Spleen (tissue), 11 donors: ENCODE results near the gene MOK. TPM values are rescaled to one million over a fixed set of nuclear protein-coding genes. Genes with fewer than 3 reads are reported as not detected.

Experiments
- DNase-seq: peaks from one replicate; pipeline ENCODE4 v3.0.0-alpha.2; 2020
- H3K27ac ChIP-seq, 8 donors: fragments of 200-600 bp; sonication (generic) in 7 of 8; 1 replicate in 4 of 8; 2 replicates in 4 of 8; pipeline versions ENCODE4 v1.5.0 to v1.8.0; 2016 to 2021; ENCODE audit warnings: inconsistent platforms in 4 of 8, mild to moderate bottlenecking in 4 of 8, moderate library complexity in 1 of 8
- H3K27me3 ChIP-seq, 7 donors: fragments of 200-600 bp; sonication (generic) in 6 of 7; replicated peaks in 1 of 7; 1 replicate in 4 of 7; 2 replicates in 3 of 7; pipeline versions ENCODE4 v1.5.0 to v1.8.0; 2016 to 2021; ENCODE audit warnings: inconsistent platforms in 3 of 7, mild to moderate bottlenecking in 1 of 7
- H3K36me3 ChIP-seq, 6 donors: fragments of 200-600 bp; sonication (generic) in 5 of 6; 1 replicate in 4 of 6; 2 replicates in 2 of 6; pipeline versions ENCODE4 v1.5.0 to v1.8.0; 2016 to 2021; ENCODE audit warnings: inconsistent platforms in 2 of 6
- H3K4me1 ChIP-seq, 6 donors: fragments of 200-600 bp; sonication (generic) in 5 of 6; 1 replicate in 3 of 6; 2 replicates in 3 of 6; pipeline versions ENCODE4 v1.5.0 to v1.8.0; 2016 to 2021; ENCODE audit warnings: inconsistent platforms in 3 of 6
- H3K4me3 ChIP-seq, 8 donors: fragments of 200-600 bp; sonication (generic) in 7 of 8; 1 replicate in 4 of 8; 2 replicates in 4 of 8; pipeline versions ENCODE4 v1.5.0 to v1.8.0; 2016 to 2021; ENCODE audit warnings: inconsistent platforms in 4 of 8, mild to moderate bottlenecking in 4 of 8, moderate library complexity in 2 of 8
- H3K9me3 ChIP-seq, 8 donors: fragments of 200-600 bp; sonication (generic) in 7 of 8; 1 replicate in 4 of 8; 2 replicates in 4 of 8; pipeline versions ENCODE4 v1.5.0 to v1.8.0; 2016 to 2021; ENCODE audit warnings: inconsistent platforms in 4 of 8
- POLR2A ChIP-seq, 3 donors: fragments of 450-650 bp; IDR thresholded peaks; one replicate each; pipeline ENCODE4 v1.5.1; 2017; ENCODE audit warnings: antibody characterized with exemption in 3 of 3, mild to moderate bottlenecking in 1 of 3
- POLR2AphosphoS5 ChIP-seq, 3 donors: sonication (generic); formaldehyde crosslinking; IDR thresholded peaks; one replicate each; pipeline ENCODE4 v1.5.1; 2017; ENCODE audit warnings: antibody characterized with exemption in 3 of 3
- WGBS, 5 donors: extraction: QIAGEN DNeasy Blood & Tissue Kit in 3 of 5; methylation state at CpG; one replicate each; pipeline versions ENCODE4 v1.1.5 to v1.1.7; 2013 to 2018; 5-methylcytosine and 5-hydroxymethylcytosine counted together
- intact Hi-C: fragments of 100-400 bp; cut with DNase I; formaldehyde crosslinking; loops from one replicate; pipeline ENCODE4 v1.15.0; 2023; ENCODE audit warnings: low total_unique reads
- polyA plus RNA-seq, 3 donors: library from polyadenylated mRNA; stranded (reverse); fragments of 200-250 nt; gene quantifications; one replicate each; pipeline ENCODE4 v1.2.1, GENCODE V29; 2013
- total RNA-seq, 7 donors: library from RNA; depleted of rRNA in 3 of 7; stranded (reverse); fragments of >200 nt in 3 of 7; fragmentation: NEBNext Ultra II Directional in 4 of 7; extraction: Animal tissue kit (Norgen Biotek cat#: 25700) in 4 of 7; gene quantifications; one replicate each; pipeline versions ENCODE4 v1.1.0 to v1.2.1, GENCODE V29; 2016 to 2021
- TF ChIP-seq, protein P1 (sequence below), 11 experiments: fragments of 200-600 bp in 7 of 11; fragments of 450-650 bp in 4 of 11; sonication (generic) in 4 of 11; IDR thresholded peaks in 8 of 11; conservative IDR thresholded peaks in 3 of 11; 1 replicate in 7 of 11; 2 replicates in 4 of 11; pipeline versions ENCODE4 v1.4.0 to v1.8.0; 2016 to 2021; ENCODE audit warnings: antibody characterized with exemption in 11 of 11, inconsistent platforms in 4 of 11, mild to moderate bottlenecking in 1 of 11
- donor health status: healthy with polysubstance abuse.
- donor health status: DM: no; HTN: no; CAD: no; lungs with moderate emphysema.
- donor health status: DM: no; HTN: no; CAD: no.
- donor health status: Bipolar disorder and iron deficiency.
- donor health status: healthy.
- donor health status: DM: no; HTN: no; CAD: no.
- donor health status: DM: yes; HTN: yes; CAD: no.

The MOK gene
- total and polyA plus RNA-seq, 10 donors, result 4.1 to 12.2 (median 9.9) TPM

DNA sequence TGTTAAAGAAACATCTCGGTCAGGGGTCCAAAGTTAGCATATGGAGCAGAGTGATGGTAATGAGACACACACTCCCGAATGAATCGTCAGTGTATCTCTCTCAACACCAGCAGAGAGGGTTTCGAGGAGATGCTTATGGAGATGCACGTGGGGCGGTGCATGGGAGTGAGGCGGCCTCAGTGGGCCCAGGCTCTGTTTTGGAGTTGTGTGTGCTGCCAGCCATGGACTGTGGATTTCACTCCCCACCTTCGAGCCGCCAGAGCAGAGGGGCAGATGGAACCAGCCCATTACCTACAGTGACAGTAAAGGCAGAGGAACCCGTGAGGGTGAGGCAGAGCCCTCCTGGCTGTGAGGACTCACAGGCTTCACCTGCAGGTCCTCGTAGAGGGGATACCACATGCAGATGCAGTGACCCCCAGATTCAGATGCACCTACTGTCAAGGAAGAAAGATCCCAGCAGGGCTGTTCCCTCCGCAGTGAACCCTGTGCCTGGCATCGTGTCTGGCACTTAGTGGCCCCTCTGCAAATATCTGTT lies 97.1 kb downstream of the MOK start:
- no peak overlapping the region for H3K27ac ChIP-seq
- peaks cover 0 to 24% (median 8%) of the 10 kb centered on the region in 6 donors for H3K4me1 ChIP-seq
- TF ChIP-seq, protein P1, sequence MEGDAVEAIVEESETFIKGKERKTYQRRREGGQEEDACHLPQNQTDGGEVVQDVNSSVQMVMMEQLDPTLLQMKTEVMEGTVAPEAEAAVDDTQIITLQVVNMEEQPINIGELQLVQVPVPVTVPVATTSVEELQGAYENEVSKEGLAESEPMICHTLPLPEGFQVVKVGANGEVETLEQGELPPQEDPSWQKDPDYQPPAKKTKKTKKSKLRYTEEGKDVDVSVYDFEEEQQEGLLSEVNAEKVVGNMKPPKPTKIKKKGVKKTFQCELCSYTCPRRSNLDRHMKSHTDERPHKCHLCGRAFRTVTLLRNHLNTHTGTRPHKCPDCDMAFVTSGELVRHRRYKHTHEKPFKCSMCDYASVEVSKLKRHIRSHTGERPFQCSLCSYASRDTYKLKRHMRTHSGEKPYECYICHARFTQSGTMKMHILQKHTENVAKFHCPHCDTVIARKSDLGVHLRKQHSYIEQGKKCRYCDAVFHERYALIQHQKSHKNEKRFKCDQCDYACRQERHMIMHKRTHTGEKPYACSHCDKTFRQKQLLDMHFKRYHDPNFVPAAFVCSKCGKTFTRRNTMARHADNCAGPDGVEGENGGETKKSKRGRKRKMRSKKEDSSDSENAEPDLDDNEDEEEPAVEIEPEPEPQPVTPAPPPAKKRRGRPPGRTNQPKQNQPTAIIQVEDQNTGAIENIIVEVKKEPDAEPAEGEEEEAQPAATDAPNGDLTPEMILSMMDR (IDR thresholded peaks at IDR 0.05 in 8 of 11, conservative IDR thresholded peaks at IDR 0.05 in 3 of 11), result no peak
- TF ChIP-seq POLR2A (IDR thresholded peaks at IDR 0.05) (no peak), POLR2AphosphoS5 (IDR thresholded peaks at IDR 0.05) (no peak)
- no peaks in the 10 kb centered on the region for H3K9me3 ChIP-seq
- no peaks in the 10 kb centered on the region for H3K27me3 ChIP-seq
- DNase-seq, result no peak
- WGBS, 5 donors, result 95 to 97% (median 95%) methylated on average over 12 to 13 of the region's 13 CpGs
- peaks cover 0 to 100% (median 57%) of the 10 kb centered on the region in 6 donors for H3K36me3 ChIP-seq
- intact Hi-C loops, result no loop called here
- H3K4me3 ChIP-seq, result no peak overlapping the region

DNA sequence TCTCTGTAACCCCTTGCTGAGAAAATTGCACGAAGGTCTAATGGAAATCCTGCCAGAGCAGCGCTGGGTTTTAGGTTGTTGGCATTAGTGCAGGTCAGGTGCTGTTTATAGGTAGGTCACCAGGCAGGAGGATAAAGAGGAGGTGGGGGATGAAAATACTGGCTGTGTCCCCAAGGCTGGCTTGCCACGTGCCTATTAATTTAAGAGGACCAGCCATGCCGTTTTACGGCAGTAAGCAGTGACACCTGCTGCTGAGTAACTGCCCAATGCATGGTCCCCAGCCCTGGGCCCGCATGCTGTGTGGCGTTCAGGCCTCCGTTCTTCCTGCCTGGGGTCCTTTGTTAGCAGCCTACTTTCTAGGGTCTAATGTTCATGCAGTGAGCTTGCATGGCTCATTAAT lies 98.0 kb downstream of the MOK start:
- intact Hi-C loops, result no loop called here
- Histone ChIP-seq H3K4me3 (no peak overlapping the region), H3K27me3 (no peaks in the 10 kb centered on the region), H3K4me1 (peaks cover 0 to 32% (median 10%) of the 10 kb centered on the region in 6 donors), H3K9me3 (no peaks in the 10 kb centered on the region), H3K27ac (no peak overlapping the region), H3K36me3 (peaks cover 0 to 94% (median 54%) of the 10 kb centered on the region in 6 donors)
- TF ChIP-seq POLR2AphosphoS5 (IDR thresholded peaks at IDR 0.05) (no peak), POLR2A (IDR thresholded peaks at IDR 0.05) (no peak)
- TF ChIP-seq, protein P1 (IDR thresholded peaks at IDR 0.05 in 8 of 11, conservative IDR thresholded peaks at IDR 0.05 in 3 of 11), result no peak
- no peak for DNase-seq
- 92 to 98% (median 93%) methylated on average over 8 of the region's 8 CpGs for WGBS, 5 donors

DNA sequence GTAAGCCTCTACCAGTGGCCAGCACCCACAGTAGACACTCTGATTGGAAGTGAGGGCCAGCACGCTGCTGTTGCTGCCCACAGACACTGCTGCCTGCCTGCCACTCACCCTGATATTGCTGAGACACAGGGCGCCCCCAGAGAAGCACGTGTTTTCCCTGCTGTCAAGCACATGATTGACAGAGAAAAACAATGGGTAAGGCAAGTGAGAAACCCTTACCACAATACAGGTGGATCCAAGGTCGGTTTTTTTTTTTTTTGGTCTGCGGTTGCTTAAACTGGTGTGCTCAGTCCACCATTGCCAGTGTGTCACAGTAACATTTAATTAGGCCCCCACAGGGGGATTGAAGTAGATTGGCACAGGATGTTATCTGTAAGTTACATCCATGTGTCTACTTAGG lies 99.4 kb downstream of the MOK start:
- TF ChIP-seq POLR2AphosphoS5 (IDR thresholded peaks at IDR 0.05) (no peak), POLR2A (IDR thresholded peaks at IDR 0.05) (no peak)
- TF ChIP-seq, protein P1 (IDR thresholded peaks at IDR 0.05 in 8 of 11, conservative IDR thresholded peaks at IDR 0.05 in 3 of 11), result no peak
- Histone ChIP-seq H3K27me3 (no peaks in the 10 kb centered on the region), H3K4me1 (peaks cover 6 to 44% (median 20%) of the 10 kb centered on the region in 6 donors), H3K36me3 (peaks cover 0 to 90% (median 47%) of the 10 kb centered on the region in 6 donors), H3K27ac (no peak overlapping the region), H3K9me3 (no peaks in the 10 kb centered on the region), H3K4me3 (no peak overlapping the region)
- WGBS, 5 donors, result 79 to 94% (median 90%) methylated on average over 5 of the region's 5 CpGs
- intact Hi-C loops, result no loop called here
- no peak for DNase-seq

DNA sequence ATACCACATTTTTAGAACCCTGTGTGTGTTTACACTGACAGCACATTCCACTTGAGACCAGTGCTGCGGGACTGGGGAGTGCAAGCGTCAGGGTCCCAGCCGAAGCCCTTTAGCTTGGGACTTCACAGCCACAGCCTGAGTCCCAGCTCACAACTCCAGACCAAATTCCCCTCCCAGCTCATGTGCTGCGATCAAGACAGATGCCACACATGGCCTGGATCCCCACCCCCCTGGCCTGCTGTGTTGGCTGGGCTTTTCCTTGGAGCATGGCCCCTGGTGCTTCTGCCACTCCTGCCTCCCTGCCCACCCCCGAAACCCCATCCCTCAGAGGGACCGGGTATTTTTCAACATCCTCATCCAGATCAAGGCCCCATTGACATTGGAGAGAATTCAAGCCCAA lies 101.6 kb downstream of the MOK start:
- no peak for TF ChIP-seq POLR2AphosphoS5 (IDR thresholded peaks at IDR 0.05)
- TF ChIP-seq, protein P1 (IDR thresholded peaks at IDR 0.05 in 8 of 11, conservative IDR thresholded peaks at IDR 0.05 in 3 of 11), result no peak
- TF ChIP-seq POLR2A (IDR thresholded peaks at IDR 0.05), result no peak
- no peak overlapping the region for H3K27ac ChIP-seq
- no peaks in the 10 kb centered on the region for H3K9me3 ChIP-seq
- intact Hi-C loops, result no loop called here
- WGBS, 5 donors, result 78 to 90% (median 87%) methylated on average over 6 of the region's 6 CpGs
- H3K4me3 ChIP-seq, result no peak overlapping the region
- H3K27me3 ChIP-seq, result no peaks in the 10 kb centered on the region
- H3K36me3 ChIP-seq, result peaks cover 0 to 87% (median 38%) of the 10 kb centered on the region in 6 donors
- peaks cover 11 to 52% (median 19%) of the 10 kb centered on the region in 6 donors for H3K4me1 ChIP-seq
- DNase-seq, result no peak
